ENCODE data around the gene RANBP10.
"Not testable (repeated sequence)": the region's sequence is repeated elsewhere in the genome, so short reads cannot be mapped to it uniquely, and the experiment has no call there.

The RANBP10 gene

DNA sequence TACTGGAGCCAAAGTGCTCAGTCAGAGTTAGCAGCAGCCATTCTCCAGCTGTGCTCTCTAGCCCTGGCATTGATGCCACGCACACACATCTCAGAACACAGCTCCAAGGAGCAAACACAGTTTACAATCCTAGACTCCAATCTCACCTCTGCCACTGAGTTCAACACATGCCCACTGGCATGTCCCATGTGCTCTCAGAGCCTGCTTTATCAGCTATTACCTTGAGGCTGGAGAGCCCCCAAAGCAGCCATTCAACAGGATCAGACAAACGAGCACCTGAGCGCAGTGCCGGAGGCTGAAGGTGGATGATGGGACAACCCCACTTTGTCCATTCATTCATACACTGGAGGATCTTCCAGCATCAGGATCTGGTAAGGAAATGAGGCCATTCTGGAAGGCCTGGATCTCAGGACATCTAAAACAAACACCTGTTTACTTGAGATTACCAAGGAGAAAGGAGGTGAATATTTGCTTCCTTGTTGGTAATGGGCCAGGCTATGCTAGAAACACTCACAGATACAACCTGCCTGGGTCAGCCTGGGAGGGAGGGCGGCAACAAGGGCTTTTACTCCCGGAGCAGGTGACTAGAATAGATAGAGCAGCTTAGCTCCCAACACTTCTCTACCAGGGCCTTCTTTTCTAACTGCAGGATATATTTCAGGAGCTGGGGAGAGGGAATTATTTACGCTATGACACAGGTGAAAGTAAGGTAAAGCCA, 25.4 kb downstream of the RANBP10 start:
- no peak for DNase-seq

DNA sequence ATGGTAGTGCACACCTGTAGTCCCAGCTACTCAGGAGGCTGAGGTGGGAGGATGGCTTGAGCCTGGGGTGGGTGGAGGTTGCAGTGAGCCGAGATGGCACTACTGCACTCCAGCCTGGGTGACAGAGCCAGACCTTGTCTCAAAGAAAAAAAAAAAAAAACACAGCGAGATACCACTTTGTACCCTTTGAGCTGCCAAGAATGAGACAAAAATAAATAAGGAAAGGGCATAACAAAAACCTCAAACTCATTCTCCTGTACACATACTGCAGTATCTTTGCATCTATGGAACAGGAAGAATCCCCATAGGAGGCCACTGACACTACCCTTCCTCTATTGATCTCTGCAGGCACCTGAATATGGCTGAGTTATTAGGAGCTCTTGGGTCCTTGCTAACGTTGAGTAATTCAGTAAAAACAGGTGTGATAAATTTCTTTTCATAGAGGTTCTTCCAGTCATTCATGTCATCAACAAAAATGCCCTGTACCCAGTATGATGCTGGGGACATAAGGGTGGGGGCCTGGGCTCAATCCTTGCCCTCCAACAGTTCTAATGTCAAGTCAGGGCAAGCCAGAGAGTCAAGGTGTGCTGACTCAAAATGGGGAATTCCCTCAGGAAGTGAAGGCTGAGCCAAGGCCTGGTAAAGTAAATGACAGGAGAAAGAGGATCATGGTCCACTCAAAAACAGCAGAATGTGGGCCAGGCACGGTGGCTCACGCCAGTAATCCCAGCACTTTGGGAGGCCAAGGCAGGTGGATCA, 26.9 kb downstream of the RANBP10 start:
- no peak for DNase-seq

DNA sequence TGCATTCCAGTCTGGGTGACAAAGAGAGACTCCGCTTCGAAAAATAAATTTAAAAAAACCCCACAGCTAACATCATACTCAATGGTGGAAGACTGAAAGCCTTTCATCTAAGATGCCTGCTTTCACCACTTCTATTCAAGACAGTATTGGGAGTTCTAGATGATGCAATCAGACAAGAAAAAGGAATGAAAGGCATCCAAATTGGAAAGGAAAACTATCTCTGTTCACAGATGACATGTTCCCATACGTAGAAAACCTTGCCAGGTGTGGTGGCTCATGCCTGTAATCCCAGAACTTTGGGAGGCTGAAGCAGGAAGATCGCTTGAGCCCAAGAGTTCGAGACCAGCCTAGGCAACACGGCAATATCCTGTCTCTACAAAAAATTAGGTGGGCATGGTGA, 31.1 kb downstream of the RANBP10 start:
- DNase-seq = no peak

DNA sequence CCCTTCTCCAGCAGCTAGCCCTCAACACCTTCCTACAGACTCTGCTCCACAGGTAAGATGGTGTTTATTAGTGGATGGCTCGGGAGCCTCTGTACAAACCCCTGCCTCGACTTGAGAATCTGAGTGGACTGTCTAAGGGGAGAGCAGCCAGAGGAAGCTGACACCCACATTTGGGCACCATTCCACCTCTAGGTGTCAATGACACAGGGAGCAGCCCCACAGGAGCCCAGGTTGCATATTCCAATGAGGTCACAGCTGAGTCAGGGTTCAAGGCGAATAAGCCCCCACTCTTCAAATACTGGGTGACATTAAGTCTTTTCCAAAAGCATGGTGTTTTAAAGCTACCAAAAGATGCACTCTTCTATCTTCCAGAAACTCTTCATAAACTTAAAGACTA, 31.9 kb downstream of the RANBP10 start:
- DNase-seq = no peak

DNA sequence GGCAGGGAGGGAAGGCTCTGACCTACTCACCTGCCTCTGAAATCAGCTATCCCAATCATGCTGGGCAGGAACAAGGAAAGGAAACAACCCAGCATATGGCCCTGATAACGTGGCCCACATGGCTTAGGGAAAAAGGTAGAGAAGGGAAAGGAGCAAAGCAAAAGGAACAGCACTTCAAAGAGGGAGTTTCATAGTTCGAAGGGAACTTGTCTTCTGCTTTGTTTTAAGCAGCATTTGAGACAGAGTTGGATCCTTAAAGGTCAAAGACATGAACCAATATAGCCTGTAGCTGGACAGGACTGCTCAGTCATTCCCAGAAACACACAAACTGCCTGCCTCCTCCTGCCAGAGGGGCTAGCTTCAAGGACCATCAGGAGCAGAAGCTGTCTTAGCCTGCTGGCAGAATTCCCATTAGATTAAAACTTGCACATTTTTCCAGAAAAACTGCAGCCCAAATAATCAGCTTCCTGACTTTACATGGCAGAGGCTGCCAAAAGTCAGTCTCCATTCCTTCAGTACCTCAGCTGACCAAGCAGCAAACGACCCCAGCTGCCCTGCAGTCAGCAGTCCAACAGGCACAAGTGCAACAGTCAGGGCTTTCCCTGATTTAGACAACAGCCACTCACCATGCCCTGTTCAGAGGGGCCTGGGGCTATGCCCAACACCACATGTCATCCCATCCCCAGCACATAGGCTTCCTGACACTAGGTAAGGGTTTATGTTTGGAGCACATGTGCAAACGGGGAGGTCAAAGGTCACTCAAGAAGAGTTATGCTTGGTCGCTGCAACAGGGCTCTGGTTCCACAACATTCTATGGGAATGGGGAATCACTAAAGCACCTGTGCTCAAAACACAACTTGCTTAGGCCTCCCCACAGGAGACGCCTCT, 32.5 kb downstream of the RANBP10 start:
- DNase-seq = no peak

DNA sequence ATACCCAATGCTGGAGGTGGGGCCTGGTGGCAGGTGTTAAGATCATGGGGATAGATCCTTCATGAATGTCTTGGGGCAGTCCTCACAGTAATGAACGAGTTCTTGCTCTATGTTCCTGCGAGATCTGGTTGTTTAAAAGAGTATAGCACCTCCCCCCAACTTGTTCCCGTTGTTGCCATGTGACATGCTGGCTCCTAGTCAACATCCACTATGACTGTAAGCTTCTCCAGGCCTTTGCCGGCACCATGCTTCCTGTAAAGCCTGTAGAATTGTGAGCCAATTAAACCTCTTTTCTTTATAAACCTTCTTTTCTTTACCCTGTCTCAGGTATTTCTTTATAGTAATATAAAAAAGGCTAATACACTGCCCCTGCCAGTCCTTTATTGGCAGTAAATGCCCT, 33.3 kb downstream of the RANBP10 start:
- DNase-seq = peak in 2 of 51 donors; percentile 1 to 2

DNA sequence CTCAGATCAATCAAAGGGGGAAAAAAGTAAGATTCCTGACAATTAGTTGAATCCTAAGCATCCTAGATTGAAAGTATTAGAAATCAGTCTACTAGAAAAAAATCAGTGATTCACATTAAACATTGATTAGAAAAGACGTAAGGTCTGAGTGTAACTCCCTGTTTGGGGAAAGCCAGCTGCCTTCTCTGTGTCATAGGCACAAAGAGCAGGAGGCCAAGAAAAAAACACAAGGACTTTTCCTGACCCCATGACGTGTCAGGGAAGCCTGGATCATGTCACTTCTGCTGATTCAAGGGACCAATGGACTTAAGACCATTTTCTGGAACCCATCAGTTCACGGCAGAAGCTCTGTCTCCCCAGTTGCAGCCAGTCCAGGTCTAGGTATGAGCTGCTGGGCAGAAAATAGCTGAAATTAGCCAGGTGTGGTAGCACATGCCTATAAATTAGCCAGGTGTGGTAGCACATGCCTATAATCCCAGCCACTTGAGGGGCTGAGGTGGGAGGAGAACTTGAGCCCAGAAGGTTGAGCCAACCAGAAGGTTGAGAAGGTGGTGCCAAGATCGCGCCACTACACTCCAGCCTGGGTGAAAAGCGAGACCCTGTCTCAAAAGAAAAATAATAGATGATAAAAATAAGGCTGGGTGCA, 35.9 kb downstream of the RANBP10 start:
- DNase-seq = no peak

DNA sequence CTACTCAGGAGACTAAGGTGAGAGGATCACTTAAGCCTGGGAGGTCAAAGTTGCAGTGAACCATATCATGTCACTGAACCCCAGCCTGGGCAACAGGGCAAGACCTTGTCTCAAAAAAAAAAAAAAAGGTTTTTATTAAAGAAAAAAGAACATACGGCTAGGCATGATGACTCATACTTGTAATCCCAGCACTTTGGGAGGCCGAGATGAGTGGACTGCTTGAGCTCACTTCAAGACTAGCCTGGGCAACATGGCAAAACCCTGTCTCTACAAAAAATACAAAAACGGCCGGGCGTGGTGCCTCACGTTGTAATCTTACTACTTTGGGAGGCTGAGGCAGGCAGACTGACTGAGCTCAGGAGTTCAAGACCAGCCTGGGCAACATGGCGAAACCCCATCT, 38.4 kb downstream of the RANBP10 start:
- no peak for DNase-seq

DNA sequence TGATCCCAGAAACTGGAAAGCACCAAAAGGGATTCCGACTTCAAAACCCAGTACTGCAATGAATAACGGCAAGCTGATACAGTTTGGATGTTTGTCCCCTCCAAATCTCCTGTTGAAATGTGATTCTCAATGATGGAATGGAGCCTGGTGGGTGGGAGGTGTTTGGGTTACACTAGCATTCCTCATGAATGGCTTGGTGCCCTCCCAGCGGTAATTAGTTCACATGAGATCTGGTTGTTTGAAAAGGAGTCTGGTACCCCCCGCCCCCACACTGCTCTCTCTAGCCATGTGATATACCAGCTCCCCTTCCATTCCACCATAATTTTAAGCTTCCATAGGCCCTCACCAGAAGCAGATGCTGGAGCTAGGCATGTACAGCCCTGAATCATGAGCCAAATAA, 40.1 kb downstream of the RANBP10 start:
- no peak for DNase-seq

DNA sequence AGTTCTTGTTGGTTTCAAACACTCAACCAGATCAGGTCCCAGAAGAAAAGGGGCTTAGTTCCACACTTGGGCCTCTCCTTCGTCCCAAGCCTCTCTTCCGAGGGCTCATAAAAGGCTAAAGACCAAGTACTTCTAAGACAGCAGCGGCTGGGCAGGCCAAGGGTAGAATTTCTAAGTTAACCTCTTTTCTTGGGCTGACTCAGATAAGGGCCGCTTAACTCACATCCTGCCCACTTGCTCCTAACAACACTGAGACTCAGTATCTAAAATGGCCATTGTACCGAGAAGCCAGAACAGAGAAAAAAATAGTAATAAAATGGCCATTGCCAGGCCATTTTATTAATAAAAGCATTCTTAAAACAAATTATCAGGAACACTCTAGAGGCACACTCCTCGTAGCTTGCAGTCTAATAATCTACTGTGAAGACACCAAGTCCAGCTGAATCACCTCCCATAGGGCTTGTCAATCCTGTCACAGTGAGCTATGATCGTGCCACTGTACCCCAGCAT, 42.1 kb downstream of the RANBP10 start:
- no peak for DNase-seq

DNA sequence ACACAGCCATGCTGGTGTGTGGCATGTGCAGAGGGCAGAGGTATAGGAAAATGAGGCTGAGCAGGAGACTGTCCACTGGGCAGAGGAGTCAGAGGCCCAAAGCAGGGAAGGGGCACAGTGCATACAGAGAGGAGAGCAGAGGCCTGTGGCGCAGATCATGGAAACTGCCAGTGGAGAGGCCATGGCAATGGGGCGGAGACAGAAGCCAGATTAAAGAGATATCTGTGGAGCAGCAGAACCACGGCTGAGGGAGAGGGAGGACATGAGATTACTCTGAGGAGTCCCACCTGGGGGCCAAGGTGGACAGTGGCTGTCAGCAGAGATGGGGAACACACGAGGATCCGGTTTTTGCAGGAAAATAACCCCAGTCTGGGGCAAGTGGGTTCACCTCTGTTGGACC, 43.3 kb downstream of the RANBP10 start:
- no peak for DNase-seq

DNA sequence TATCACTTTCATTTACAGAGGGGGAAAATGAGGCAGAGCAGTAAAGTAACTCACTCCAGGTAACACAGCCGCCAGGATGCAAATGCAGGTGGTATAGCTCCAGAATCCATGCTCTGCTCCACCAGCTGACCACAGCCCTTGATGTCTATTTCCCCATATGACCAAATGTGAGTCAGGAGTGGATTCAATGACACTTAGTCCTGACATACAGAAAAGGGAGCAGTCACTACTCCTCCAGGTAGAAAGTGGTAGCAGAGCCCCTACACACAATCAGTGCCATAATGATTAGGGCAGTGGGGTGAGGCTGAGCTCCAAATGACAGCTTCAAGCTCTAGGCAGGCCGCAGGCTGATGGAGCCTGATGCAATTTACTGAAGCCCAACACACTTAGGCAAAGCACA, 44.0 kb downstream of the RANBP10 start:
- no peak for DNase-seq

DNA sequence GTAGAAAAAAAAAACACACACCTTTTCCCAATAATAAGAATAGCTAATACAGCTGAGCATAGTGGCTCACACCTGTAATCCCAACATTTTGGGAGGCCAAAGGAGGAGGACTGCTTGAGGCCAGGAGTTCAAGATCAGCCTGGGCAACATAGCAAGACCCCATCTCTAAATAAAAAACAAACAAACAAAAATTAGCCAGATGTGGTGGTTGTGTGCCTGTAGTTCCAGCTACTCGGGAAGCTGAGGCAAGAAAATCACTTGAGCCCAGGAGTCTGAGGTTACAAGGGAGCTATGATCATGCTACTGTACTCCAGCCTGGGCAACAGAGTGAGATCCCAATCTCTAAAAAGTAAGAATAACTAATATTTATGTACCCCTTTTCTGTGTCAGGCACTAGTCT, 44.4 kb downstream of the RANBP10 start:
- no peak for DNase-seq

DNA sequence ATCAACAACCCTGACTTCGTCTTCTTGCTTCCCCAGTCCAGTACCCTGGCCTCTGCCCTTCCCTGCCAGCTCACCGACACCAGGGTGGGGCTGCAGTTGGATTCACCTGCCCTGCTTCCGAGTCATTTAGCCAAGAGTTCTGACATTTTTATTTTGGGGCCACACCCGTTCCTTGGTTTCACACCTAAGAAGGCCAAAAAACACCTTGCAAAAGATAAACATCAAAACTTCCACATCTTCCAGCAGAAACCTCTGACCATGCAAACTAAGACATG, 45.5 kb downstream of the RANBP10 start:
- peak in 1 of 51 donors; percentile 2 for DNase-seq

DNA sequence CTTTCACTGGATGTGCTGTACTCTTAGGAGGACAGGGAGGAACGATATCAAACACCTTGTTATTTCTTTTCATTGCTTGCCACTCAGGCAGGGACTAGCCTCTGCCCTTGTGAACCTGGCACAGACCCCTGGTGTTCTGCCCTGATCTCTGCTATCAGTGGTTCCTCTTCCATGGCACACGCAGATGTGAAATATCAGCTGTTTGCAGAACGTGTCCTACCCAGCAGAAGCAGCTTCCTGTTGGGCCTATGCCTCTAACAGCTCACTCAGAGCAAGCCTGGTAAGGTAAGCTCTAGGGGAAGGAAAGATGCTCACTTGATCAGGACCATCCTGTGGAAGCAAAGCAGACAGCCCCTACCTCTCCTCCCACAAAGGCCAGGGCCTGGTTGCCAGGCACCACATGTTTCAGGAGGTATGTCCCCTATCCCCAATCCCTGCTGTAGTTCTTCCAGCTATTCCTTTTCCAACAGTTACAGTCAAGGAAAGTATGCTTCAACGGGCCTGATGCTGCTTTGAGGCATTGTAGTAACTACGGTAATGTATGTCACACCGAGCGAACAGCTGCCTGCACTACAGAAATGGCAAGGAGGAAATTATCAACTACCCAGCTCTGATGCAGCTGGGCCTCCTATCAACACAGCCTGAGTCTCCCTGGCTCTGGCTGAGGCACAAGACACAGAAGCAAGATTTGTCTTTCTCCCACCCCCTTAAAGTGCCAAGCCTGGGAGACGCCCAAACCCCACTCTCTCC, 46.0 kb downstream of the RANBP10 start:
- no peak for DNase-seq

DNA sequence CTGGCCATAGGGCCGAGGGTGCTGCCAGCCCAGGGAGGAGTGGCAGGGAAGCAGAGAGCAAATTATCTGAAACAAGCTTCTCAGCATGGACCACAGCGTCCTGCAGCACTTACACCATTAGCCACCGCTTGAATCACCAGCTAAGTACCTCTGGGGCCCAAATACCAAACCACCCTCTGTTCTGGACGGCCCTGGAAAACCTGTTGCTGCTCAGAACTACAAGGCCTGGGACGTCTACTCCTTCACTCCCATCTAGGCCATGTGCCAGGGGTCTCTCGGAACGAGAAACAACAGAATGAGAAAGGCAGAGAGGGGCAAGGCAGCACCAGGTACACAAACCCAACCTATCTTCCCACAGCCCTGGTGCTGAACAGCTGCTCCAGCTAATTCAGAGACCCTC, 47.4 kb downstream of the RANBP10 start:
- no peak for DNase-seq

DNA sequence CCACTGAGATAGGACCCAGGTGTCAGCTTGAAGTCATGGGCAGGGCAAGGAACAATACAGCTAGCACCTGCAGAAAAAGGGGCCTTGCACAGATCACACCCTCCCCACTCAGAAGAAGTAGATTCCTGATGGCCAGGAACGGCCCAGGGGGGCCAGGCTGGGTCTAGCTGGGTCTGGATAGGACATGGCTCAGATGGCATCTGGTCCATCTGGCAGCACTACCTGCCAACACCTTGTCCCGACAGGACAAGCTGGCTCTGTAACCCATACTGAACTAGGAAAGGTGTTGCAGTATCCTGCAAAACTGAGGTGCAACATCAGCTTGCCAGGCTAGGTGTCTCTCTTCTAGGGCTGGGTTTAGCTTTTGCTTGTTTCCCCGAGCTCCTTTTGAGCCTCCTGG, 48.4 kb downstream of the RANBP10 start:
- DNase-seq = no peak

DNA sequence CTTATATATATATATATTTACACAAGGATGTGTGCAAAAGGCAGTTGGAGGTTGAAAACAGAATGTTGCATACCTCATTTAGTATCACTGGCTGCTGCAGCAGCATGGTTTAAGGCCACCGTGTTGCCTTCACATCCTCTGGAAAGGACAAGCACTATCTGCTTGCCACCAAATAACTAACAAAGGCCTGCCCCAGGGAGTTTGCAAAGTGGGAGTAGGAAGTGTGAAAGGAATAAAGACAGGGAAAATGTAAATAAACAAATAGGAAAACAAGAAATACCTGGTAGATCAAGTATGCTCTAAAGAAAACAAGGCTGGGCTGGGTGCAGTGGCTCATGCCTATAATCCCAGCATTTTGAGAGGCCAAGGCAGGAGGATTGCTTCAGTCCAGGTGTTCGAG, 53.7 kb downstream of the RANBP10 start:
- no peak for DNase-seq

DNA sequence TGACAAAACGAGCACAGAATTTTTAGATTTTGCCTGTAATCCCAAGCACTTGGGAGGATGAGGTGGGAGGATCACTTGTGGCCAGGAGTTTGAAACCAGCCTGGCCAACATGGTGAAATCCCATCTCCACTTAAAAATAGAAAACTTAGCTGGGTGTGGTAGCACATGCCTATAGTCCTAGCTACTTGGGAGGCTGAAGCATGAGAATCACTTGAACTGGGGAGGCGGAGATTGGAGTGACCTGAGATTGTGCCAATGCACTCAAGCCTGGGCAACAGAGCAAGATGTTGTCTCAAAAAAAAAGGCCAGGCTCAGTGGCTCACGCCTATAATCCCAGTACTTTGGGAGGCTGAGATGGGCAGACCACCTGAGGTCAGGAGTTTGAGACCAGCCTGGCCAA, 55.0 kb downstream of the RANBP10 start:
- not testable (repeated sequence) for DNase-seq

DNA sequence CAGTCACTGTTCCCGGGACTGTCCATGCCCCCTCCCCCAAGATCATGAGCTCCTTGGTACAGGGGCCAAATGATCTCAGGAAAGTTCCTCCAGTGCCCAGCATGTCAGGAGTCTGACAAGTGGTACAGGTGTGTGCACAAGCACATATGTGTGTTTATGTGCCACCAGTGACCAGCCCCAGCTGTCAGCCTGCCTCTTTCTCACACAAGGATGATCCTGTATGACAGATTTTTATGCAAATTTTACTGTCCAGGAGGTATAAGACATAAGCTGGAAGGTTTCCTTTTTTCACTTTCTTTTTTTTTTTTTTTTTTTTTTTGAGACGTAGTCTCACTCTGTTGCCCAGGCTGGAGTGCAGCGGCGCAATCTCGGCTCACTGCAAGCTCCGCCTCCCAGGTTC, 55.9 kb downstream of the RANBP10 start:
- no peak for DNase-seq

DNA sequence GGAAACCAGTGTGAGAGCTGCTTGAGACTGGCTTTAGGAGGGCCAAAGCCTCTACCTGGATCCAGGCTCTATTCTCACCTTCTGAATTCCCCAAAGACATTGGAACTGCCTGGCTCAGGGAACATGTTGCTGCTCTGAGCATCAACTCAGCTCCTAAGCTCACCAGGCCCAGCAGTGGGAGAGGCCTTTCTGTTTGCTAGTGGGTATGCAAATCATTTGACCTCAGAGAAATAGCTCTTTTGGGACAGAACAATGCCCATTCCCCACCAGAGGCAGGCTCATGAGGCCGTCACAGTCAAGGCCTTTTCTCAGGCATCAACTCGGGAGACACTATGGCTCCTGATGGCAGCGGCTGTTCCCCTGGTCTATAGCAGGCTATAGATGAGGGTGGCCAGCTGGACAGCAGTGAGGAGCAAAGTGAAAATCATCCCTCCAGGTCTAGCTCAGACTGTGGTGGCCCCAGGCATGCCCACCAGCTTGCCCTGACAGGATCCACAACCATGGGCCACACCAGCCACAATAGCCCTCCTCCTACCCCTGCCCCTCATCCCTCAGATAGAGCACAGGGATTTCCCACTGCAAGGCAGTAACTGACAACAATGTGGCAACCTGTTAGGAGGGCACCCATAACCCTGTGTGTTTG, 56.8 kb downstream of the RANBP10 start:
- no peak for DNase-seq
